HTERT RPE-1 (cell line): Measurements from ENCODE around the gene PRICKLE1.

Experiments used
- in situ Hi-C: fragments of 300-500 bp; cut with MboI; formaldehyde crosslinking; loops from 4 replicates; pipeline ENCODE4 v1.14.3; 2020; ENCODE audit warnings: low sequenced_read_pairs

PRICKLE1 gene

DNA sequence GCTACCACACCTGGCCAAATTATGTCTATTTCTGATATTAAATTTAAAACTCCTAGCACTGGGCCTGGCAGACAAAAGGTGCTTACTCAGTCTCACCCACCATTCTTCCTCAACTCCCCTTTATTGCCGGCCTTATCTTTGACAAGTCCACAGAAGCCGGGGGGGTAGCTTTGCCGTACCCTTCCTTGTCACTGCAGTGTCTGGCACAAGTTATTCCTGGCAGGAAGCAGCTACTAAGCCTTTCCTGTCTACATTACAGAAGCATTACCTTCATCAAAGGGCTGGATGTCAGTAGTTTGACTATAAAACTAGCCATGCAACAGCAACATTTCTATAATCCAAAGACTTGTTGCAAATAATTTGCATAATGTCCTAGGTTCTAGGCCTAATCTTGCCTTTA, 127.1 kb downstream of the PRICKLE1 start:
- in situ Hi-C loops, result no loop called here

DNA sequence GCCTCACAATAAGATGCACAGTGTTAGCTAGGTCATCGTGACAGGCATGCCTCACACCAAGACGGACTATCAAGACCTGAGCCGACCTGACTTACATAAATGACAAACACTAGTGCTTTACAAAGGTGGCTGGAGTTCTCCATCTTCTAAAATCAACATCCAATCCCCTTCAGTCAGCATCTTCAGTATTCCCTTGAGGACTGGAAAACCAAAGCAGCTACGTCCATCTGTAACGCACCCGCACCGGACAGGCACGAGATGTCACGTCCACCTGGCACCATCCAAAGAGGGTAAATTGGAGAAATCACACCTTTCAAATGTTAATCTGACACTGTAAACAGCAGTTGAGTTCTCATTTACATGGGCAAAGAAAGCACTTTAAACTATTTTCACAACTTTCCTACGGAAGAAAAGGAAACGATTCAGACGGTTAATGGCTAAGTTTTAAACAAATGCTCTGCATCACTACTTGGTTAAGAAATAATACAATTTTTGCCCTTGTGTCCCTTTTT, 130.2 kb downstream of the PRICKLE1 start:
- in situ Hi-C loops, result no loop called here

DNA sequence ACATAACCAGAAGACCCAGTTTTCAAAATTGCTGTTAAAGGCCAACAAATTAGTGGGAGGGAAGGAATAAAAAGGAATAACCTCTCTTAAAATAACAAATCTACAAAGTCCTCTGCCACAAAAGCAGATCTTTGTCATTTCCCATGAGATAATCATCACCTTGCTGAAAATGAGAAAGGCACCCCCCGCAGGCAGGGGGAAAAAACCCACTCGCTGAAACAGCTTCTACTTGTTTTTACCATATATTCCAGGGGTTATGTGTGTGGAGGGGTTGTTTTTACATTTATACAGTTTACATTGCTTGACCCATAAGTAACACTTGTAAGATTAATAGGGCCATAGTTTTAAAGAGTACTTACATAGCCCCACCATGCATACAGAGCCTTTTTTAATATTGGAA, 131.0 kb downstream of the PRICKLE1 start:
- in situ Hi-C loops, result no loop called here

DNA sequence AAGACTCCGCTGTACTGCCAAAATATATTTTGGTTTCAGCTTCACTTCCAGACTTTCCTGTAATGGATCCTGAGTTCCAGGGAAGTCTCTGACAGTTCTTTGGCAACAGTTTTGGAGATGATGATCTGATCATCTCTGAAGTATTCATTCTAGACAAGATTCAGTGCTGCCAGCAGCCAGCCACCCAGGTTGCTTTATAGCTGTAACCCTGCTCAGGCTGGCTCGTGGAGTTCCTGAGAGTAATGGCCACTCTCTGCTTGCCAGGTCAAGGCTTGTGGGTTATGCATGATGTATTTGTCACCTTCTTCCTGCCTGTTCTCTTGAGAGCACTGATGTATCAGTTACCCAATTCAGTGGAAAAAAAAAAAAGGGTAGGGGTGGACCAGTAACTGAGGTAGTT, 139.3 kb downstream of the PRICKLE1 start:
- in situ Hi-C loops, result no loop called here

DNA sequence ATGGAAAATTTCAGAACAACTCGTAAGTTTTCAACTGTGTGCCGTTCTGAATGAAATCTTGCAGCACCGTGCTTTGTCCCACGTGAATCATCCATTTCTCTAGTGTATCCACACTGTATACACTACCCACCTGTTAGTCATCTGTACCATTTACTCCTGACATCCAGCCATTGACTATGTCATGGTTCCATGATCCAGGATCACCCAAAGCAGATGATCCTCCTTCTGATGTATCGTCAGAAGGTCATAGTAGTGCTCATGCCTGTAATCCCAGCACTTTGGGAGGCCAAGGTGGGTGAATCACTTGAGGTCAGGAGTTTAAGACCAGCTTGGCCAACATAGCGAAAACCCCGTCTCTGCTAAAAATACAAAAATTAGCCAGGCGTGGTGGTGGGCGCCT, 140.7 kb downstream of the PRICKLE1 start:
- in situ Hi-C loops, result no loop called here

DNA sequence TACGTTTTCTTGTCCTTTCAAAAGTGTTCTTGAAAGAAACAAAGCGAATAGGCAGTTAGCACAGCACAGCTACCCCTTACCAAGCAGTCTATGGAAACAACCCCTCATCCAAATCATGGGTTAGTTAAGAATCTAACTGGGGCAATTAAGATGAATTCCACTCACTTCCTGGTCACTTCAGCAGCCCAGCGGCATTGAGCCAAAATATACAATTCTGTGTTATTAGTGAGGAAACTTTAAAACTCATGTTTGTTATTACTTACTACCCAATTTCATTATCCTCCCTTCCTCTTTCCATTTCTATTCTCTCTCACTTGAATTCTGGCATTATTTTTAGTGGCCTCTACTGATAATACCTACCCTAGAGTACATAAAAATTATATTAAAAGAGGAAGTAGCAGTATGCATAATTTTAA, 142.2 kb downstream of the PRICKLE1 start:
- in situ Hi-C loops, result no loop called here

DNA sequence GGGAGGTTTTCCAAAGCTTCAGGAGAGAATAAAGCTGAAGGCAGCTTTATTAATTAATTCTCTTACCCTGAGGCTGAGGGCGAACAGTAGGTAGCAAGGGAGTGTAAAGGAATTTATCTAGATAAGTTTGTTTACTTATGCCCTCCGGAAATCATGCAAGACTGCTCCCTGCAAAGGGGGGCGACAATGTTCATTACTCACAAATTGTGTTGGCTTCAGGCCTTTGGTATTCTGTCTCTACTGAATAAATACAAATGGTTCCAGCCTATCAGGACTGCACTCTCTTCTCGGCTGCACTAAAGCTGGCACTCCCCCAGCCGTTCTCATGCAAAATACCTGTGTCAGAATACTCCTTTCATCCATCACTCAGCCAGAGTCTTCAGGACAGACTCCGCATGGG, 142.8 kb downstream of the PRICKLE1 start:
- in situ Hi-C loops, result no loop called here

DNA sequence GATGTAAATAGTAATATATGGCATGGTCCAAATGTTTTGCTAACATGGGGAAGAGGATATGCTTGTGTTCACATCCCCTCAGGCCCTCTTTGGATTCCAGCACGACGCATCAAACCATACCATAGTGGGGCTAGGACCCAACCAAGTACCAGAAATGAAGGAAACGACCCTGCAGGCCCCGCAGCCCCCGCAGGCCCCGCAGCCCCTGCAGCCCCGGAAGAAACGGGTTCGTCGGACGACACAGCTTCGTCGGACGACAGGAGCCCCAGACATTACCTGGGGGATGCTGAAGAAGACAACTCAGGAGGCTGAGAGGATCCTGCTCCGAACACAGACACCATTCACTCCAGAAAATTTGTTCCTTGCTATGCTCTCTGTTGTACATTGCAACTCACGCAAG, 143.7 kb downstream of the PRICKLE1 start:
- in situ Hi-C loops, result no loop called here

DNA sequence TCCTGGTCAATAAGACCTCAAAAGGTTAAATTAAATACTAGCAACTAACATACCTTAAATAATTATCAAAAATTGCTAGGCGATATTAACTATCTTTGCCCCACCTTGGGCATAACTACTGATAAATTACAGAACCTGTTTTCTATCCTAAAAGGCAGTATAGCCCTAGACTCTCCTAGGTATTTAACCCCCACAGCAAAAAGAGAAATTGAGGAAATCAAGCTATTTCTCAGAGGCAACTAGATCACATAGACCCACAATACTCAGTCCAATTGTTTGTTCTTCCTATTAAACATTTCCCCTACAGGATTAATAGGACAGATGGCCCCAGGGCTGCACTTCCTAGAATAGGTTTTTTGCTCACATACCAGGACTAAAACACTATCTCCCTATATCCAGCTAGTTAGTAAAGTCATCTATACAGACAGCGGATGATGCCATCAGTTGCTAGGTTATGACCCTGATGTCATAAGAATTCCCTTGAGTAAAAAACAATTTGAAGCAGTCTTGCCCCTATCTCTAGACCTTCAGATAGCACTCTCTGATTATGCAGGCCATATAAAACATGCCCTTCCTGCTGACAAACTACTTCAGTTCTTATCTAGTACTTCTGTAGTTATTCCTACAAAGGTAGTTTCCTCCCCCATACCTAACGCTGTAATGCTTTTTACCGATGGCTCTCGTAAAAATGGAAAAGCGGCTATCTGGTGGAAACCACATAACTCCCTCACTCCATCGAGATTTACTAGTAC, 145.2 kb downstream of the PRICKLE1 start:
- in situ Hi-C loops, result no loop called here

DNA sequence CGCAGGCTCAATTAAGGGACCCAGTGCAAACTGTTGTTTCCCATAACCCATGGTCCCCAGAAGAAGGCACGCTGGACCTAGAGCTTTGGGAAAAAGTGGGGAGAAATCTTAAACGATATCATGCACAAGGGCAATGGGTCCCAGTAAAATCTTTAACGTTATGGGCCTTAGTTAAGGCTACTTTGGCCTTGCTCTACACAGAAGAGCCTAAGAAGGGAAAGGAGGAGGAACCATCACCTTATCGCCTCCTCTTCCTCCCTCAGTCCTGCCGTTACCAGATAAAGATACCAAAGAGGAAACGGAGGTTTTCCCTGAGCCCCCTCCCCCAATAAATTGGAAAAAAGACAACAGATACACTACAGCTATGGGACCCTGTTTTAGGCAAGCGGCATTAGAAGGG, 146.7 kb downstream of the PRICKLE1 start:
- in situ Hi-C loops, result no loop called here

DNA sequence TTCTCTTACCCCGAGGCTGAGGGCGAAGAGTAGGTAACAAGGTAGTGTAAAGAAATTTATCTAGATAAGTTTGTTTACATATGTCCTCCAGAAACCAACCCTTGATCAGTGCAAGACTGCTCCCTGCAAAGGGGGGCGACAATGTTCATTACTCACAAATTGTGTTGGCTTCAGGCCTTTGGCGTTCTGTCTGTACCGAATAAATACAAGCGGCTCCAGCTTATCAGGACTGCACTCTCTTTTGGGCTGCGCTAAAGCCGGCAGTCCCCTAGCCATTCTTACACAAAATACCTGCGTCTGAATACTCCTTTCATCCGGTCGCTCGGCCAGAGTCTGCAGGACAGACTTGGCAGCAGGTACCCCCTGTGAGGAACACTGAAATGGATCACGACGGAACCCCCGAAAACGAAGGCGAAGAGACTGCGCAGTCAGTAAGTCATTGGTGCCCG, 147.2 kb downstream of the PRICKLE1 start:
- in situ Hi-C loops, result no loop called here

DNA sequence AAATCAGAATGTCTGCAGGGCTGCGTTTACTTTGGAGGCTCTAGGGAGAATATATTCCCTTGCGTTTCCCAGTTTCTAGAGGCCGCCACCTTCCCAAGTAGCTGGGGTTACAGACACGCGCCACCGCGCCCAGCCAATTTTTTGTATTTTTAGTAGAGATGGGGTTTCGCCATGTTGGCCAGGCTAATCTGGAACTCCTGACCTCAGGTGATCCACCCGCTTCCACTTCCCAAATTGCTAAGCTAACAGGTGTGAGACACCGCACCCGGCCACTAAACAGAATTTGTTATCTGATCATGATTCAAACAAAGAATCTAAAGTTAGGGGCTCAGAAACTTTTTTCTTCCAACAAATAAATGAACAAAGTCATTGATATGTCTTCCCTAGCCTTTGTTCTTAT, 148.9 kb downstream of the PRICKLE1 start:
- in situ Hi-C loops, result no loop called here

DNA sequence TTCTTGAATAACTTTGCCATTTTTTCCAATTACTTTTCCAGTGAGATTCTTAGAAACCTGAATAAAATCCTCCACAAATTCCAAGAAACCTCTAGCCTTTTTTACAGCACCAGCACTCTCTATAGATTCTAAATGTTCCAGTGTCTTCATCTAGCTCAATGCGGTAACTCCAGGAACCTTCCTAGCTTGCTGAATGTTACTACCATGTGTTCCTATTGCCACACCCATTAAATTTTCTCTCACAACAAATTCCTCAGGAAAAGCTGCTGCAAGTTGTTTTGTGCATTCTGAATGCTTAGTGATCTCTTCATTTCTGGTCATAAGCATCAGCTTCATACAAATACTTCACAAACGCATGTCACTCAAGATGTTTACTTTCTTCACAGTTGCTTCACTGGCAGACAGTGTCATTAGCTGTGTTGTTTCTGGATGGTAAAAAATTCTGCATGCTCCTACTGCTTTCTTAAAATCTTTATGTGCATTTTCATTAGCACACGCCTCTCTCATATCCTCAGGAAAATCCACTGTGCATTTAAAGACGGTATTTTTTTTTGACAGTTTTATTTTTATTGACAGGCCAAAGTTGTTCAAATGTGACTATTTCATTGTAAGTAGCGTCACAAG, 156.9 kb downstream of the PRICKLE1 start:
- in situ Hi-C loops, result no loop called here

DNA sequence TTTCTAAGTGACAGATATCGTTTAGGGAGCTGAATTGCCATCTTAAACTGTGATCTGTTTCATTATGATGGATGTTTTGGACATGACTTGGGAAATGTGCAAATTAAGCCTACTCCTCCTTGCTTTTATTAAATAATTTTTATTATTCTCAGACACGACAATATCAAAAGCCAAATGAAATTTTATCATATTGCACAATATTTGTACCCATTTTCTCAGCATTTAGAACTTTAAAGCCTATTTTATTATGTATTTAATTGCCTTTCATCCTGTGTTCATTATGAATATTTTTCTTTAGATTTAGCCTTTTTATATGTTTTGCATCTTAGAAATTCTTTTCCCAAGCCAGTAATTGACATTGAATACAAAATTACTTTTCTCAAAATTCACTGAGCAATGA, 160.7 kb downstream of the PRICKLE1 start:
- in situ Hi-C loops, result no loop called here

DNA sequence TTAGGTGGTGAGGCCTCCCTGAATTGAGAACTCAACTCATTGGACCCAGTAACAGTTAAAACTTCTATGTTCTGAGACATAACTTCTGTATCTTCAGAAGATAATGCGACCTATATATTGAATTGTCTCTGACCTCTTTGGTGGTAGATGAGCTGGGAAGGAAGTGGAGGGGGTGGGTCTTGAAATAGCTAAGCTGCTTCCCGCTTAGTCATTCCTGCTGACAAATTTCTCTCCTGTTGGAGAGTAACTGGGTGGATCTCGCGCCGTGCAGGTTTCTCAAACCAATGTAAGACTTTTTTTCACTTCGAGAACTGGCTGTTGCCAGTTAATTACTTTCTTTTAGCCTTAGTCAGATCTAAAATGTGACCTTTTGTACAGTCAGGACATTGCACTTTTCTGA, 162.8 kb downstream of the PRICKLE1 start:
- in situ Hi-C loops, result no loop called here

DNA sequence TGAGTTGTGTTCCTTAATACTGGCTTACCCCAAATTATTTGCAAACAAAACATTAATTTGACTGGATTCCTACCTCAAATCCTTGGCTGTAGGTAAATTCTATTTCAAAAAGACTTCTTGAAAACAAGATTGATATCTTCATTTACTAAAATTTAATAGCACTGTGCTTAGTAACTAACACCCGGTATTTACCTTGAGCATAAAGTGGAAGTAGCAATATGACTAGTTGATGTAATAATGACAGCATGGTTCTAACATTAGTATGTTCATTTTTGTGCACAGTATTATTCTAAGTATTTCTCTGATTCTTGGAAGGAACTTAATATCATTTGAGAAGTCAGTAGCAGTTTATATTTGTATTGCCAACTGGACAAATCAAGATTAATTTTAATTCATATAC, 166.8 kb downstream of the PRICKLE1 start:
- in situ Hi-C loops, result no loop called here

DNA sequence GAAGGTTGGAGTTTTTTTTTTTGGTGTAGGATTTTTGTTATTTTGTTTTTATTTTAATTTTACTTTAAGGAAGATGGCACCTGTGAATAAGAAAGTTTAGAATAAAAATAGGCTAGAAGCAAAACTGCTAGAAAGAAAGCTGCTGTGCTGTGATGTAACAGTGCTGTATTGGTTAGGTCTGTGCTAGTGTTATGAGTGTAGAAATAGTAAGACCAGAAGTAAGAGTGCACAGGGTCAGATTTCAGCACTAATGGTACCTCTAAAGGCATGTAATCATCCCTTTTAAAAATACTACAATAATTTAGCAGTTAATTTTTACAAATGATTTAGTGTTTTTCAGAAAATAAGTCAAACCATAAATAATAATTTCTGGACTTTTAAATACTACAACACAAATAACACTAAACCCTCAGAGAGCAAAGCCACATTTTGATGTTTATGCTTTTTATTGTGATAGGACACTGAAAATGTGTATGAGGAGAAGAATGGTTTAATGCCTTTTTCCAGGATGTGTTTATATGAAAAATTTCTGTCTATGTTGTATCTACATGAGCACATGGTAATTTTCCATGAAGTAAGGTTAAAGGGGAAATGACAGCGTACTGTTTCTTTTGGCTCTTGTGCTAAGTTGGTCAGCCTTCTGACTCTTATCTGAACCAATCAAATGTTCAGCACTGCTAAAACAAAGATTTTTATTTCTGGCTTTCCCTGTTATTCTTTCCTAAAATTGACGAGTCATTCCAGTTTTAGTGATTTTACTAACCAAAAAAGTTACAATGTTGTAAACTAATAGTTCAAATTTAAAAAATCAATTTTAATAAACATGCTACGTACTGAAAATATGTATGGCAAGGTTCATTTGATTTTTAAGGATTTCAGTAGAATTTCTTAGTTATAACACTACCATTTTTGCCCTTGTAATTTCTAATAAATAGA, 167.4 kb downstream of the PRICKLE1 start:
- in situ Hi-C loops, result no loop called here

DNA sequence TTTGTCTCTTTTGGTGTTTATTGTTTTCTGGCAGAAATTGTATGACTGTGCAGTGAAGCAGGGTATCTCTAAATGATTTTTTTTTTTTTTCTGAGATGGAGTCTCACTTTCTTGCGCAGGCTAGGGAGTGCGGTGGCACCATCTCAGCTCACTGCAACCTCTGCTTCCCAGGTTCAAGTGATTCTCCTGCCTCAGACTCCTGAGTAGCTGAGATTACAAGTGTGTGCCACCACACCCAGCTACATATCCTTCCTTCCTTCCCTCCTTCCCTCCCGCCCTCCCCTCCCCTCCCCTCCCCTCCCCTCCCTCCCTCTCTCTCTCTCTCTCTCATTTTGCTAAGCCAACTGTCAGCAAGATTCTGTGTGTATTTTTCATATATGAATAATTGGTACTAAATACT, 169.2 kb downstream of the PRICKLE1 start:
- in situ Hi-C loops, result no loop called here

DNA sequence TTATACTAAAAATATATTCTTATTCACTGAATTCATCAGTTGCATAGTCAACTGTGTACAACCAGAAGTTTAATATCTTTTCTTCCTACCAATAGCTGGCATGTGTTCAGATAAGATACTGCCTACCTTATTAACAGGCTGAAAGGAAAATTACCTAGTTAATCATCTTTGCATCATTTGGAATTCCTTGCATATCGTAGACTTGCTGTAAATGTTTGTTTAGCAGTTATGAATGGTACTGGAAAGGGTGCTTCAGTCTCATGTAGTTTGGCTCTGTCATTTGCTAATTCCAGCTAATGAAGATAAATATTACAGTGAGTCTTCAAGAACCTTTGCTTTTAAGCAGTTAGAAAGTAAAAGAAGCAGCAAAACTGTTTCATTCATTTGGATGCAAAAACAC, 179.2 kb downstream of the PRICKLE1 start:
- in situ Hi-C loops, result no loop called here

DNA sequence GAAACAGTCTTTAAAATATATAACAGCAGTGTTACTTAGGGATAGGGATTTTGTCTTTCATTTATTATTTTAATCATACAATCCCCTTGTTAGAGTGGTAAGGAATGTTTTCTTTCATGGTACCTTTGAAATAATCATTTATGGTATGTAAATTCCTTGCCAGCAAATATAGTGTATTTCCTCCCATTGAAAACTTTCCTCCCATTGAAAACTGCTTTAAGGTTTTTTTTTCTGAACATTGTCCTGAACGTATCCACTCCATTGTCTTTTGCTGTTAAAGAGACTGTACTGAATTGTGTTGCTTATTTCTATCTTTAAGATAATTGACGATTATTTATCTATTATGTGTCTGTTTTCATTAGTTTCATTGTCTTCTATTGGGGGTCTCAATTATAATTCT, 180.1 kb downstream of the PRICKLE1 start:
- in situ Hi-C loops, result no loop called here

DNA sequence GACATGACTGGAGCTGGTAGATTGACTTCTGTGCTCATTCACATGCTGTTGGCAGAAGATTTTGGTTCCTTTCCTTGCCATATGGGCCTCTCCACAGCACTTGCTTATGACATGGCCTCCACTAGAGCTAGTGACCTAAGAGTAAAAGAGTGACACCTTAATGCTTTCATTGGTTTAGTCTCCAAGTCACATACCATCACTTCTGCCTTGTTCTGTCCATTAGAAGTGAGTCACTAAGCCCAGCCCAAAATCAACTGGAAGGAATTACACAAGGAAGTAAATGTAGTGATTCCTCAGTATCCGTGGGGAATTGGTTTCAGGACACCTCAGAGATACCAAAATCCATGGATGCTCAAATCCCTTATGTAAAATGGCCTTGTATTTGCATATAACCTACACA, 182.2 kb downstream of the PRICKLE1 start:
- in situ Hi-C loops, result no loop called here
